Activated CD4-positive, alpha-beta T cell treated with anti-CD3 and anti-CD28 coated beads, Interleukin-2, amount 10 ng/mL, durations not matched to agents 24 days and 14 days (primary cell): ENCODE measurements around the gene ARHGAP6. TPM values are rescaled to one million over a fixed set of nuclear protein-coding genes. Genes with fewer than 3 reads are reported as not detected.

Source experiments
- DNase-seq: peaks from one replicate; pipeline ENCODE4 v3.0.0; 2022
- H3K27ac Mint-ChIP-seq: one replicate; pipeline ENCODE4 v1.8.0; 2022; ENCODE audit warnings: mild to moderate bottlenecking, mixed read lengths
- H3K27me3 Mint-ChIP-seq: one replicate; pipeline ENCODE4 v1.8.0; 2022; ENCODE audit warnings: mixed read lengths
- H3K36me3 Mint-ChIP-seq: one replicate; pipeline ENCODE4 v1.8.0; 2022; ENCODE audit warnings: low read depth, mild to moderate bottlenecking, mixed read lengths
- H3K4me1 Mint-ChIP-seq: one replicate; pipeline ENCODE4 v1.8.0; 2021; ENCODE audit warnings: mixed read lengths
- H3K4me3 Mint-ChIP-seq: one replicate; pipeline ENCODE4 v1.8.0; 2022; ENCODE audit warnings: mild to moderate bottlenecking, moderate library complexity, mixed read lengths
- H3K9me3 Mint-ChIP-seq: one replicate; pipeline ENCODE4 v1.8.0; 2021; ENCODE audit warnings: mixed read lengths
- intact Hi-C: fragments of 100-400 bp; cut with micrococcal nuclease; formaldehyde crosslinking; loops from one replicate; pipeline ENCODE4 v1.15.1; 2023
- total RNA-seq: library from RNA; stranded (reverse); gene quantifications from 2 replicates; pipeline ENCODE4 v1.2.3, GENCODE V29; 2022

Gene ARHGAP6
- total RNA-seq, 1 donor from 2014 or later, result not detected

- intact Hi-C loops, result loop anchor here (5.0 kb wide), 2 partner anchors 652 to 1098 kb away; no protein-coding TSS in a partner anchor
- peaks cover 9% of the 10 kb centered on the region for H3K36me3 Mint-ChIP-seq
- no peaks in the 10 kb centered on the region for H3K27me3 Mint-ChIP-seq
- DNase-seq, result no peak
- no peak overlapping the region for H3K4me3 Mint-ChIP-seq
- no peak overlapping the region for H3K27ac Mint-ChIP-seq
- peaks cover 18% of the 10 kb centered on the region for H3K4me1 Mint-ChIP-seq
- H3K9me3 Mint-ChIP-seq, result no peaks in the 10 kb centered on the region
Measured at GRCh38 chrX:11109968-11110367, 555.8 kb downstream of the ARHGAP6 start.

- Mint-ChIP-seq H3K27me3 (no peaks in the 10 kb centered on the region), H3K36me3 (peaks cover 4% of the 10 kb centered on the region), H3K27ac (no peak overlapping the region), H3K4me3 (no peak overlapping the region), H3K4me1 (peaks cover 9% of the 10 kb centered on the region), H3K9me3 (no peaks in the 10 kb centered on the region)
- intact Hi-C loops, result no loop called here
- no peak for DNase-seq
Measured at GRCh38 chrX:11108253-11108941, 557.3 kb downstream of the ARHGAP6 start.

DNA sequence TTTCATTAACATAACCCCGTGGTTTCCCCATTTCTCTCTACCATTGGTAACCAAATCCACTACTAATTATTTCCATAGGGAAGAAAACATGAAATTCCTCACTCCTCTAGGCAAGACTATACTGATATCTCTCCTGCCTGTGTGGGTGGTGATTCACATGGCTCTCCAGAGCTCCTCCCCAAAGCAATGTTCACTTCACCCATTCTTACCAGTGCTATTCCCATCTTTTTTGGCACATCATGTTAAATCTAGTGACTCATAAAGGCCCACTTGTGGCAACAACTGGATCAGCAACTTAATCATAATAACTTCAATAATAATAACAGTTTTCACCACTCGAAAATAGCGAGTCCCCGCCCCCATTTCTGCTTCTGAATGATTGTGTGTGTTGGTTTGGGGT, 560.6 kb downstream of the ARHGAP6 start:
- Mint-ChIP-seq H3K36me3 (no peaks in the 10 kb centered on the region), H3K27ac (no peak overlapping the region), H3K4me3 (no peak overlapping the region), H3K27me3 (no peaks in the 10 kb centered on the region), H3K4me1 (peaks cover 2% of the 10 kb centered on the region), H3K9me3 (no peaks in the 10 kb centered on the region)
- DNase-seq, result no peak
- intact Hi-C loops, result no loop called here

GRCh38 chrX:11103751-11104150, 562.0 kb downstream of the ARHGAP6 start:
- H3K27me3 Mint-ChIP-seq, result no peaks in the 10 kb centered on the region
- no peak for DNase-seq
- intact Hi-C loops, result no loop called here
- H3K4me3 Mint-ChIP-seq, result no peak overlapping the region
- H3K36me3 Mint-ChIP-seq, result no peaks in the 10 kb centered on the region
- H3K4me1 Mint-ChIP-seq, result peaks cover 2% of the 10 kb centered on the region
- H3K9me3 Mint-ChIP-seq, result no peaks in the 10 kb centered on the region
- no peak overlapping the region for H3K27ac Mint-ChIP-seq

DNA sequence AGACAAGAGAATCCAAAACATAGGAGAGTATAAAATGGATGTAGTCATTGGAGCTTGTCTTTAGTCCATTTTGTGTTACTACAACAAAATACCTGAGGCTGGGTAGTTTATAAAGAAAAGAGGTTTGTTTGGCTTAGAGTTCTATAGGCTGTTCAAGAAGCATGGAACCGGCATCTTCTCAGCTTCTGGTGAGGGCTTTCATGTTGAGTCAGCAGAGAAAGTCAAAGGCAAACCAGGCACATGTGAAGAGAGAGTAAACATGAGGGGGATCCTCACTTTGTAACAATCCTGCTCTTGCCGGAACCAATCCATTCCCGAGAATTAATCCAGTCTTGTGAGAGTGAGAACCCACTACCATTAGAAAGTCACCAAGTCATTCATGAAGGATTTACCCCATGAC, 562.7 kb downstream of the ARHGAP6 start:
- no peak for DNase-seq
- no peak overlapping the region for H3K4me3 Mint-ChIP-seq
- H3K27me3 Mint-ChIP-seq, result no peaks in the 10 kb centered on the region
- H3K27ac Mint-ChIP-seq, result no peak overlapping the region
- intact Hi-C loops, result no loop called here
- no peaks in the 10 kb centered on the region for H3K36me3 Mint-ChIP-seq
- peaks cover 2% of the 10 kb centered on the region for H3K4me1 Mint-ChIP-seq
- H3K9me3 Mint-ChIP-seq, result no peaks in the 10 kb centered on the region

- no peaks in the 10 kb centered on the region for H3K9me3 Mint-ChIP-seq
- no peaks in the 10 kb centered on the region for H3K27me3 Mint-ChIP-seq
- peaks cover 2% of the 10 kb centered on the region for H3K4me1 Mint-ChIP-seq
- H3K27ac Mint-ChIP-seq, result no peak overlapping the region
- DNase-seq, result no peak
- H3K36me3 Mint-ChIP-seq, result no peaks in the 10 kb centered on the region
- intact Hi-C loops, result no loop called here
- H3K4me3 Mint-ChIP-seq, result no peak overlapping the region
Measured at GRCh38 chrX:11100281-11101035, 565.3 kb downstream of the ARHGAP6 start.

DNA sequence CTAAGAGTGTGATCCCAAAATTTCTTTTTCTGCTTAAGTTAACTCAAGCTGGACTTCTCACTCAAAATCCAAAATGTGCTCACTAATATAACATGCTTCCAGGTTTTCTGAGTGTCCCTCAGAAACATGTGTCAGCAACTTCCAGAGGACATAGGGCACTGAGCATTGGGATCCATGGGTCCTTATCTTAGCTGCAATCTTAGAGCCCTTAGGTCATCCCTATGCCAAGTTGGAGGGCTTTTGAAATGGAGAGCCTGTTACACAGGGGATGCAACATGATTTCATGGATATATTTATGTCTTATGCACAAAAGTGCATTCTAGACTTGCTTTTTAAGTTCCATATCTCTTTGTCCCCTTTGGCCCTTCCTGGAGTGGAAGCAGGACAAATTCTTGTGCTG, 566.3 kb downstream of the ARHGAP6 start:
- Mint-ChIP-seq H3K27me3 (no peaks in the 10 kb centered on the region), H3K4me1 (peaks cover 2% of the 10 kb centered on the region), H3K27ac (no peak overlapping the region), H3K36me3 (no peaks in the 10 kb centered on the region), H3K9me3 (no peaks in the 10 kb centered on the region), H3K4me3 (no peak overlapping the region)
- no peak for DNase-seq
- intact Hi-C loops, result no loop called here

DNA sequence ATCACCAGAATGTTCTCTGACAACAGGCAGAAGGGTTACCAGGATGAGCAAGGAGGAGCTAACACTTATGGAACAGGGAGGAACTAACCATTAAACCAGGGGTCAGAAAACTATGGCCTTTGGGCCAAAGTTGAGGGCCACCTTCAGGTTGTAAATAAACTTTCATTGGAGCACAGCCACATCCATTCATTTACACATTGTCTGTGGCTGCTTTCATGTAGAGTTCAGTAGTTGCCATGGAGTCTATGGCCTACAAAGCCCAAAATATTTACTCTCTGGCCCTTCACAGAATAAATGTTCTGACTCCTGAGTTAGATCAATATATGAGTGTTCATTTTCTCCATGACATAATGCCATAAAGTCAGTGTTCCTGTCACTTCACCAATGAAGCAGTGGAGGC, 567.8 kb downstream of the ARHGAP6 start:
- Mint-ChIP-seq H3K4me1 (no peaks in the 10 kb centered on the region), H3K4me3 (no peak overlapping the region), H3K9me3 (no peaks in the 10 kb centered on the region), H3K36me3 (no peaks in the 10 kb centered on the region), H3K27me3 (no peaks in the 10 kb centered on the region), H3K27ac (no peak overlapping the region)
- intact Hi-C loops, result no loop called here
- no peak for DNase-seq

GRCh38 chrX:11089802-11090201, 575.9 kb downstream of the ARHGAP6 start:
- Mint-ChIP-seq H3K36me3 (no peaks in the 10 kb centered on the region), H3K27ac (no peak overlapping the region), H3K4me3 (no peak overlapping the region), H3K4me1 (no peaks in the 10 kb centered on the region), H3K27me3 (no peaks in the 10 kb centered on the region), H3K9me3 (peaks cover 3% of the 10 kb centered on the region)
- DNase-seq, result no peak
- intact Hi-C loops, result no loop called here

Other genes with a start within 250 kb of the ARHGAP6 start
- 39.1 and 44.6 TPM in 2 replicates for gene MSL3, start 92.3 kb upstream of the ARHGAP6 start, total RNA-seq